ENCODE data around the gene GRAMD2A.

The GRAMD2A gene

DNA sequence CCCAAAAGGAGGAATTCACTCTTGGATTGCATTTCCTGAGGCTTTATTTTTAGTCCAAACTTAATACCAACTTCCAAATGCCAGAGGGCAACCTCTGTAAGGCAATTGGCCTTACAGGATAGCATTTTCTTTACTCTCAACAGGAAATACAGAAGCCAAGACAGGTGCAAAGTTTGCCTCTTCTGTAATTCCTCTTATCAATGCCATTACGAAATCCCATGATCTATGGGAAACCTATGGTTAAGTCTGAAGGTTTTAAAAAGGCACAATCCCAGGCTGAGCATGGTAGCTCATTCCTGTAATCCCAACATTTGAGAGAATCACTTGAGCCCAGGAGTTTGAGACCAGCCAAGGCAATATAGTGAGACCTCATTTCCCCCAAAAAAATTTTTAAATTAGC, 18.5 kb upstream of the GRAMD2A start:
- no peak for DNase-seq

DNA sequence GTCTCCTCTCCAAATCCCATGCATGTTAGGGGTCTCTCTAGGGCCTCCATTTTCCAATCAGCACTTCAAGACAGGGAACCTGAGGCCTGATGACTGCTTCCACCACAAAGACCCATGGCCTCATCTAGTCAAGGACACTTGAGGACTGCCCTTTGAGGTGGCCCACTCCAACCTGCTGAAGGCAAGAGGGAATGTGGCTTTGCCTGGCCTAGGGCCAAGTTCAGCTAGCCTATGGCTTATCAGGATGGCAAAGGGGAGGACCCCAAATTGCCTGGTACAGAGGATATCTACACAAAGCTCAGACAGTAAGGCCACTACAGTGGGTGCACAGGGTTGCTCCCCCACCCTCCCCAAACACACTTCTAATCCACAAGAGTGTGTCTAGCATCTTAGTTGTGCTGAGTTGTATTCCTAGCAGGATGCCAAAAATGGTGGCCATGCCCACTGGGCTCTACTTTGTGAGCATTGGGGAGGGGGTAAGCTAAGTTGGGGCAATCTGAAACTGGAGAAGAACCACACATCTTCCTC, 10.0 kb upstream of the GRAMD2A start:
- DNase-seq, result no peak

DNA sequence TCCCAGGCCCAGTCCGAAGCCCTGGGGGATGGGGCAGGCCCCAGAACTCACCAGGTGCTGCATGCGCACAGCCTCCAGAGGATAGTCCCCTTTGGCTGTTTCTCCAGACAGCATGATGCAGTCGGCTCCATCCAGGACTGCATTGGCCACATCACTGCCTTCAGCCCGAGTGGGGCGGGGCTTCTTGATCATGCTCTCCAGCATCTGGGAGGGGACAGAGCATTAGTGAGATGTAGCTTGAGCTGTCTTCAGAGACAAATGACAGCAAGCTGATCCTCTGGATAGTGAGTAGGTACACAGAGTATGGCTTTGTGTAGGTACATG, 9.1 kb upstream of the GRAMD2A start:
- DNase-seq, result no peak

DNA sequence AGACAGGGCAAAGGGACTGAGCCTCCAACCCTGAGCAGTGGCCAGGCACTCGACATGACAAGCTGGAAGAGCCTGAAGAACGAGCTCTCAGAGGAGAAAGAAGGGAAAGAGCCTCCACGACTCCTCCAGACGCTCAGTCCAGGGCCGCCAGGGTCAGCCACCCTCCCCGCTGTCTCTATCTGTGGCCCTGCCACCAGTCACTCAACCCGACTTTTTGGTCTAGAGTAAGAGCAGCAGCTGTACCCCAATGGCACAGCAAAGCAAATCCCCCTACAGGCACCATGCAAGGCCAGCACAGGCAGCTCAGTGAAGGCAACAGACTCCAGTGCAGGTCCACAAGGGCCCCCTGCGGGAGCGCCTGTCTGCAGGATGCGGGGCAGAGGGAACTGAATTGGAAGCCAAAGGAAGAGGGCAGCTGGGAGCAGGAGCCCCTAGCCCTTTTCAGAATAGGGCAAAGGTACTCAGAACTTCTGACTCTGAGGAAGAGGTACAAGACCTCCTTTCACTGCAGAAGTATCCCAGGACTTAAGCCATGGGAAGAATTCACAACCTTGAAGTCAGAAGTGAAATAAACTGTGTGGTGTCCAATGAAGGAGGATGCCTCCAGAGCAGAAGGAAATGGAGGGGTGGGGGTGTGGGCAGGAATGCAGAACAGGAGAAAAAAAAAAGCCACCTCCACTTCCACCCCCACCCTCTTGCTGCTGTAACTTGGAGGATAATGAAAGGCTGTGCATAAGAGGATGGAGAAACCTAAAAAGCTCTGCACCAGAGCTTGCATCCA, 8.5 kb upstream of the GRAMD2A start:
- DNase-seq, result no peak

DNA sequence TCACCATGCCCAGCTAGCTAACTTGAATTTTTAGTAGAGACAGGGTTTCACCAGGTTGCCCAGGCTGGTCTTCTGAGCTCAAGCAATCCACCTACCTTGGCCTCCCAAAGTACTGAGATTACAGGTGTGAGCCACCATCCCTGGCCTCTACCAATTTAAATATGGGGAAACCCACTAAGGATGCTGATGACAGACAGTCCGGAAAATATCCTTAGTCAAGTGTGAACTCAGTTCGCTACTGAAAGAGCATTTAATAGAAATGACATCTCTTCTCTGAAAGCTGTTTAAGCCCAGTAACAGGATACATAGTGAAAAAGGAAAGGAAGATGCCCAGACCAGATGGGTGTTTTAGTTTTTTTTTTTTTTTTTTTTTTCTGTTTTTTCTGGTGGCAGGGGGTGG, 7.7 kb upstream of the GRAMD2A start:
- DNase-seq, result no peak

DNA sequence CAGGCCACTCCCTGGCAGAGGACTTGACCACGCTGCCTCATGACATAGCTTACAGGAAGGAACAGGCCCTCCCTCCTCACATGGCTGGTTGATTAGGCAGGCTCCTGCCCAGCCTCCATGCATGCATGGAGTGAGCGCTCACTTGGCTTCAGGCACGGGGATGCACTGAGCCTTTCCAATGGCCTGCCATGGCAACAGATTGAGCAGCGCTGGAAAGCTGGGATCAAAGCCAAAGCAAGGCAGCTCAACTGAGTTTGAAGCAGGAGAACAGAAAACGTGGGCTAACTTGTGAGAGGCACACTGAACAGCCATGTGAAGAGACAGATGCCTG, 5.9 kb upstream of the GRAMD2A start:
- DNase-seq, result no peak

DNA sequence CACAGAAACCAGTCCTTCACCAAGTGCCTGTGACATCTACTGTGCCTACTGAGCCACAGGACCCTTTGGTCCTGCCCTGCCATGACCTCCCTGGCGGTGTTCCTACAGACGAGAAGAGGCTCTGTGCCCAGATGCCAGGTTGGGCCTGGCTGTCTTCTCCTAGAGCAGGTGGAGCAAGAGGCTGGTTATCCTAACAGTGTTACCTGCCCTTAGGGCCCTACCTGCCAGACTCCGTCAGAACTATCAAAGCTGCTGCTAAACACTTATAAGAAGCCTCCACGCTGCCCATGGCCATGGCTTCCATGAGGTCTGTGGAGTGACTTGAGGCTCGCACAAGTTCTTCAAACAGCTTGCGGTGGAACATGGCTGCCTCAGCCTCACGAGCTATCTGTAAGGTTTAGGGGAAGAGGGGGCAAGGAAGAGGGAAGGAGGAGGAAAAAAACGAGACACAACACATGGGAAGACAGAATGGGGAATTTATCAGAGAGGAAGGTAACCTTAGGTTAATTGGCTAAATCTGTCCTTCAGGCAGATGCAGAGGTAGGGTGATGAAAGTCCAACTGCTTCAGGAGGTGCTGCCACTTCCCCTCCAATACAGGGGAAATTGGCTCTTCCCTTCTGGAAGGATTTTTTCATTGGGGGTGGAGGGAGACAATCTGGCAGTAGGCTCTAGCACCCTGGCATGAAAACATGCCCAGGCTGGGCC, 5.4 kb upstream of the GRAMD2A start:
- no peak for DNase-seq

DNA sequence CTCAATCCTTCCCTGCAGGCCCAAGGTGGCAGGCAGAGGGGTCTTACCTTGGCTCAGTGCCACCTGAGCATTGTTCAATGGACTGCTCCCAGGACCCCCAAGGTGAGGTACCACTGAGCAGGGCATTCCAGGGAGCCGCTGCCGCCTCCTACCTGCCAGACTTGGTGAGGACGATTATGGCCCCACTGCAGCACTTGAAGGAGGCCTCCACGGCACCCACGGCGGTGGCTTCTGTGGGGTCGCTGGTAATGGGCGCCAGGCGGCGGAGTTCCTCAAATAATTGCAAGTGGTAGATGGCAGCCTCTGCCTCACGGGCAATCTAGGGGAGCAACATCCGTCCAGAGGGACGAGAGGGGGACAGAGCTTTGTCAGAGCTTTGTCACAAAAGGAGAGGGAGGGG, 4.7 kb upstream of the GRAMD2A start:
- DNase-seq, result no peak

DNA sequence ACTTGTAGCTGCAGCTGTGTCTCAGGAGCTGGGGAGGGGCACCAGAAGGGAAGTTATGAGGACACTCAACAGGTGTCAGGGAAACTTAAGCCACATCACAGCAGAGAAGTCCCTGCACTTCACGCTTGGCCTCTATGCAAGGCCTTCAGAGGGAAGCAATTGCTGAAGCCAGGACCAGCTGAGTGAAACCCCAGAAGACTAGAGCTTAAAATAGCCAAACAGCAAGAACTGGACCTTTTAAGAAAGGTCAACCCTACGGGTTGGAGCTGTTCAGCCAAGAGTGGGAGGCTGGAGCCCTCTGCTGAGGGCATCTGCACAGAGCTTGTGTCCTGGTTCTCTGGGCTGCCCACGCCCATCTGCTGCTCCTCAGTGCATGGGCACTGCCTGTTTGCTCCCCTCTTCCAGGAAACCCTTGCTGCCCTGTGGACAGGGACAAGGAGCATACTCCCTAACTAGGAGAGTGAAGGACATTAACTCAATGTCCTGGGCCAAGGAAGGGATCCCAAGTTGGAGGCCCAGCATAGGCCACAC, 3.9 kb upstream of the GRAMD2A start:
- DNase-seq, result no peak

DNA sequence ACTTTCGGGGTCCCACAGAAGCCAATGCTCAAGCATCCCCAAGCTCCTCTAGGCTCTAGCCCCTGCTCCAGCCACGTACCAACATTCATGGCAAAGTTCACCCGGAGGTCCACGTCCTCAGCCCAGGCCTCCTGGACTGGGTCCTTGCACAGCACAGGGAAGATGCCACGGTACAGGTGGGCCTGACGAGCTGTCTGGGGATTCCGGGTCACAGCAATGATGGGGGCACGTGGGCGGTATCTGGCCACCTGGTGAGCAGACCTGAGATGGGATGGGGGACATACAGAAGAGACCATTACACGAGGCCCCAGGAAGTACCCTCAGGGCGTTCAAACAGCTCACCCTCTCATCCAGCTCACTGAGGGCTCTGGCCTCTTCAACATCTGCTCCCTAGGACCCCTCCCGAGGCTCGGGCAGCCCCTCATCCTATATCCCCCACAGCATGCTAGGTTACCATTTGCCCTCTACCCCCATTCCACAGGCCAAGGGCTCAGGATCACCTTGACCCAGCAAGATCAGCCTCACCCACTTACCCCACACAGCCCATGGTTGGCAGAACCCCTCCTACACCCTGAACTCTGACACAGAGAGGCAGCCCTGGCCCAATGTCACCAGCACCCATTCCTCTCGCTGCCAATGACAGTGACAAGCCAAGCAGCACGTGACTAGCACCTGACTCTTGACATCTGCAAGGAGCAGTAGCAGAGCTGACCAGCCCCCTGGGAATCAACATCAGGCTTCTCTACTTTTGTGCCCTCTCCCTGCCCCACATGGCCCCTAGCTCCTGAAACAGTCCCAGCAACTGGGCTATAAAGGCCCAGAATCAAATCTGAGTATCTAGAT, 3.0 kb upstream of the GRAMD2A start:
- DNase-seq, result no peak

DNA sequence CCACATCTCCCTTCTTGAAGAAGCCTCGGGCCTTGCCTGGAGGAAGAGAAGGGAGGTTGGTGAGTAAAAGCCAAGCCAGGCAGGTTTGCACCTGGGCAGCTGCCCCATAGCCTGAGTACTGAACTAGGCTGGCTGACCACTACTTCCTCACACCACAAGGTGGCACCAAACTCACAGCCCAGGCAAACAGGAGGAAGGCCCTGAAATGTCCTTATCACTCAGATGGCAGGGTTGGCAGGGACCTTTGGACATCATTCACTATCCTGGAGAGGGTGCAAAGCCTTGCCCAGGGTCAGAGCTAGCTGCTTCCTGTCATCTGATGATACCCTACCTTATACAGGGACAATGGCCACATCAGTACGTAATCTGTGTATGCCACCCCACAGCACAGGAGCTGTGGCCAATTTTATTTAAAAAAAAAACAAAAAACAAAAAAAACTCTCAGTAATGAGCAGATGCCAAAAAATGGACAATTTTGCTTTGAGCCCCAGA, 2.2 kb upstream of the GRAMD2A start:
- peak; percentile 75 for DNase-seq

DNA sequence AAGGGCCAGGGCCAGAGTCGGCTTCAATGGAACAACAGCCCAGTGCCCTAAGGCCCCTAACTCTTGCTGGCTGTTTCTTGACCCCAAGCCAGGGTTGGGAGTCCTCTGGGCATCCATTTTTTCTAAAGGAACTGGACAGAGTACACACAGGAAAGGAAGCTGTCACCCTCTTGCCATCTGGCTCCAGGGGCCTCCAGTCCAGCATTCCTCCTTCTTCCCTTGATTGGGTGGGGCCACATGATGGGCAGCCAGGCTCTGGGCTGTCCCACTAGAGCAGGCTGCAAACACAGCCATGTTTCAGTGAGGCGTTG, 1.6 kb upstream of the GRAMD2A start:
- DNase-seq, result no peak

DNA sequence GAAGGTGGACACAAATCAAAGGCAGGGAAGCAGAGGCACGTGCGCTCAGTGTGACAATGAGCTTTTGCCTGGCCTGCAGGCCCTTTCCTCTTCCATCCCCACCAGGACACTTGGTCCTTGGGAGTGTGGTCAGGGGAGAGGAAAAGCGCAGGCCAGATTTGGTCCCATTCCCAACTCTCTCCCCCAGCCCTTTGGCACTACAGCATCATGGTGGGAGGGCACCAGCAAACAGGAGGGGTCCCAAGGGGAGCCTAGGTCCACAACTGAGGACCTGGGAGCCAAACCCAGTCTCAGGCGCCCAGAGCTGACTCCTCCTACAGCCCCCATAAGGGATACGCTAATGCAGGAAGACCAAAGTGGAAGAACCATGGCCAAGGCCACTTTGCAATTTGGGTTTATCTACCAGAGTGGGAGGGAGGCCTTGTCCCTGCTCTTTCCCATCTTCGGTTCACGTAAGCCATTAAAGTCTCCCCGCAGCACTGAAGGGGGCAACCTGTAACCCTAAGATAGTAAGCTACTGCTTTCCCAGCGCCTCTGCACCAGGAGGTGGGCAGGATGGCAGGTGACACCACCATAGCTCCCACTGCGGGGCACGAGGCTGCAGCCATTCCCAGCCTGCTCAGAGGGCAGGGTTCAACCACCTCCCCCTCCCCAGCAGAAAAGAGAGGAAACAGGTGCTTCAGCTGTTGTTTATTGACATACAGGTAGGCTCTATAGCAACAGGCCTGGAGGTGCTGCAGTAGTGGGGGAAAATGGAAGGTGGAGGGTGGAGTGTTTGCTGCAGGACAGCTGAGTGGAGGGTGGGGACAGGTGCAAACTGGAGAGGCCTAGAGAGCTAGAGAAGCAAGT, 993 bp upstream of the GRAMD2A start:
- DNase-seq, result no peak

DNA sequence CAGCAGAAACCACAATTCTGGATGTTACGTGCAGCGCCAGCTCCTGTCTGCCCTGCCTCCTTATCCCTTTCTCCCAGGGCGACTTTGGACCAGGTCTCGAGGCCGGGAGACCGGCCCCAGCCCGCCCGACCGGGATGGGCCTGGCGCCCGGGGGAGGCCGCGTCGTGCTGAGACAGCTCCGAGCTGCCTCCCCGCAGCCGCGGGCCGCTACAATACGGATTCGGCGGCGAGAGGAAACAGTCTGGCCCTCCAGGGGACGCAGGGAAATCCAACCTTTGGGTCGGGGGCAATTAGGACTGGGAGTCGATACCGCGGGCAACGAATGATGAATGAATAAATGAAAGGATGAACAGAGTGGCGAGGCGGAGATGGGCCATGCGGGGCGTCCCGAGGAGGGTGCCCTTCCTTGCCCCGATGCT, 537 bp downstream of the GRAMD2A start:
- no peak for DNase-seq

DNA sequence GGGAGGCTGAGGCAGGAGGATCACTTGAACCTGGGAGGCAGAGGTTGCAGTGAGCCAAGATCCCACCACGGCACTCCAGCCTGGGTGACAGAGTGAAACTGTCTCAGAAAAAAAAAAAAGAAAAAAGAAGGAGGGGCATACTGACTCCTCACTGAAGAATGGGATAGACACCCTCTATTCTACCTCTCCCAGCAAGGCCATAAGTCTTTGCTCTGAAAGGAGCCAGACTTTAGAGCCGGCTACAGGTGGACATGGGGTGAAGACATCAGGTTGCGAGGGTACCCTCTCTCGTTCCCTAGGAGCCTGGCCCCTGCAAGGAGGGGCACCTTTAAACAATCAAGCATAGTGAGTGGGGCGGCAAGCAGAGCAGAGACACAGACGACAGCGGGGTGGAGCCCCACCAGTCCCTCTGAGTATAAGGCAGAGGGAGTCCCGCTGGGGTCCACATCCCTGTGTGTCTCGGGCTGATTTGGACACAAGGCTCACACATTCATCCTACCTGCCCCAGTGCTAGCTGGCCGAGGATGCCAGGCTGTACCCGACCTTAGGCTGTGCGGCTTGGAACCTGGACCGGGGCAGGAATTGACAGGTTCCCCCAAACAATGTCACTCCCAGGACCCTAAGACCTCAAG, 1.1 kb downstream of the GRAMD2A start:
- no peak for DNase-seq

DNA sequence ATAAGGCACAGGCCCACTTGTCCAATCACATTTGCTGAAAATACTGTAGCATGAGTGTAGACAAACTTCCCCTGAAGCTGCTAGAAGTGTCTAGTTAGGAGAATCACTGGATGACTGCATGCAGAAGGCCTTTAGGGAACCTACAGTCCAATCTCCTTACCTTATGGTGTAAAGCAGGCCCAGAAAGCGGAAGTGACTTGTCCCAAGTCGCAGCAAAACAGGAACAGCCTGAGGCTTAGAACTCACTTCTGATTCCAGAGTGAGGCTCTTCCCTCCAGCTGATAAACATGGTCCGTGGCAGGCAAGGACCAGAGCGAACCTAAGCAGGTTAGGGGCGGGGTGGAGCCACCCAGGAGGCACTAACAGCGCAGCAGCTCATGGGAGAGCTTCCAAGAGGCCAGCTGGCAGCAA, 2.5 kb downstream of the GRAMD2A start:
- DNase-seq, result no peak

DNA sequence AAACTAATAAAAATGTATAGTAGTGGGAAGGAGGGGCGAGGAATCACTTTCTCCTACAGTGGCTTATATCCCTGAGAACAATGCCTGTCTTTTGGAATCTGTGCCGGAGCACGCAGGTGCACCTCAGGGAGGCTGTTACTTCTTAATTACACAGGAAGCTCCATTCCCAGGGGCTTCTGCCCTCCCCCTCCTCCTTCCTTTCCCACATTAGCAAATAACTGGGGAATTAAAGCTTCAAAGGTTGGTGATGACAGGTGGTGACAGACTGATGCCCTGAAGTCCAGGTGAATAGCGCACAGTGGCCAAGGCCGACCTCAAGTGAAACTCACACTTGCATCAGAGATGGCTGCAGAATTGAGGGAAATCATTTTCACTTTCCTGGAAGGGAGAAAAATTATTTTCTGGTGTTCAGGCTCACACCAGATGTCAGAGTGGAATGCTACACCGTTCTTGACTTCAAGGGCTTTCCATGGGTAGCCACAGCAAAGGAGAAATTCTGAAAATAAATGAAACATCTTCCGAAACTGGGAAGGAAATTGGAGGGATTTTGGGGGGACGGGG, 3.7 kb downstream of the GRAMD2A start:
- DNase-seq, result no peak

DNA sequence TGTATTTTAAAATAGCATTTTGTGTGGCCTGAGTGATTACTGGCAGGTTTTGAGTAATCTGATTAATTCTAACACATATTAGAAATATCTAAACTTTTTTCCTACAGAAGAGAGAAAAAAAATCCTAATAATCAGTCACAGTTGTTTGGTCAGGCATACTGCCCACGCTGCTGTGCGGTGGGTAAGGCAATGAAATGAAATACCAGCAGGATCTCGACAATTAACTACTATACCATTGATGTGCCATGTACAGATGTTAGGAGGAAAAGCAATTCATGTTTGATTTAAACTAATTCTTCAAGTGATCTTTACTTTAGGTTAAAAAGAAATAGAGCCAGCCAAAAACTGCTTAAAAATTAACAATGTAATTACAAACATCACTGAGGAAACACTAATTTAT, 5.2 kb downstream of the GRAMD2A start:
- no peak for DNase-seq

DNA sequence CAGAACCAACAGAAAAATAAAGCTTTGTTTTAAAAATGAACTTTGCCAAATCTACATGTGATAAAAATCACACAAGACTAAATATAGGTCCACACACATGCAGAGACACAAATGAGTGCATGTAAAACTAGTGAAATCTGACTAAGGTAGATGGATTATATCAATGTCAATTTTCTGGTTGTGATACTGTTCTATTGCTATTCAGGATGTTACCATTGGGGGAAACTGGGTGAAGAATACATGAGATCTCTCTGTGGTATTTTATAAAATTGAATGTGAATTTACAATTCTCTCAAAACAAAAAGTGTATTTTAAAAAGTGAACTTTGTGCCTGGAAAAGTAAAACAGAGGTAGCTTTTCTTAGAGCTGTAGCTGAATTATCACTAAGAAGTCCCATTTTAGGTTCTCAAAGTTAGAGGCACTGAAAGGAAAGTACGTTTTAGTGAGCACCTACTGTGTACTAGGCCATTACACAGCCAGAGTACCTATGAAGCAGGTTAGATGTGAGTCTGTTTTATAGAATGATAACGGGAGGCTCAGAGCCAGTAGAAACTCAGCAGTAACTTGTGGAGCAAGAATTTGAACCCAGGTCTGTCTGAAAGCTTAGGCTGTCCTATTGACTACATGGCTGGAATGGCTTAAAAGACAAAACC, 8.2 kb downstream of the GRAMD2A start:
- no peak for DNase-seq

DNA sequence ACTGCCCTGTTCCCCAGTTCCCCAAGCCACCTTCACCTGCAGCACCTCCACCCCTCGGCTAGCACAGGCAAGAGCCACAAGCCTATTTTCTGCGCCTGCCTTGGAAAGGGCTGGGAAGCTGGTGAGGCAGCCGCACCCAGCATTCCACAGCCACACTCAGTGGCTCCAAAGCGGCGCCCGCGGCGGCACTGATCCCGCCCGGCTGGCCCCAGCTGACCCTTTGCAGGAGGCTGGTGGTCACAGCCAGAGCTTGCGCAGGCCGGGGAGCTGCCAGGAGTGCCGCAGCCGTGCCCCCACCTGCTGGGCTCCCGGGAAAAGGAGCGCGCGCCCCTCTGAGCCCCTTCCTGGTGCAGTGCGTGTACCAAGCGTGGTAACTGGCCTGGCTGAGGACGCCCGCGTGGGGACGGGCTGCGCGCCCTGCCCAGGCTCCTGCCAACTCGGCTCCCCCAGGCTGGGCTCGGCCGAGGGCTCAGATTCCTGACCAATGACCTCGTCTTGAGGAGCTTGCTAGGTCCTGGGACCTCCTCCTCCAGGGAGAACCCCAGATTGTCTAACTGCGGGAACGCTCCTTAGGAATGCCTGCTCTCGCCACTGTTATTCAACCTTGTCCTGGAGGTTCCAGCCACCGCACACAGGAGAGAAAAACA, 13.3 kb downstream of the GRAMD2A start:
- DNase-seq, result no peak

DNA sequence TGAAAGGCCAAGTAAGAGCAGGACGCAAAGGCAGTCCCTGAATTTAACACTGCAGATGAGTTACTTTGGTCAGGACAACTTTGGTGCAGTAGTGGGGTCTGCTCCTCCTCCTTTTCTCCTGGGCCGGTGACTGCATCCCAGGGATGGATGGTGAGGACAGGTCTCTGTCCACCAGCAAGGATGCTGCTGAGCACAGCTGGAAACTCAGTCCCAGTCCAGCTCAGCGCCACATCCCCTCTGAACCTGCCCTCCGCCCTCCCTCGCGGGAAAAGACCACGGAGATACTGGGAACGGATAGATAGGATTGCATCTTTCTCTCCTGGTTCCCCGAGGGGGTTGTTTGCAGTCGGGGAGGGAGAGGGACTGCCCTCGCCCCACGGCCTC, 13.8 kb downstream of the GRAMD2A start:
- no peak for DNase-seq
